Measurements from ENCODE around the gene FKBP4.
A peak's percentile ranks its signal among the peaks of the same experiment; 100 is the strongest.

FKBP4 gene

DNA sequence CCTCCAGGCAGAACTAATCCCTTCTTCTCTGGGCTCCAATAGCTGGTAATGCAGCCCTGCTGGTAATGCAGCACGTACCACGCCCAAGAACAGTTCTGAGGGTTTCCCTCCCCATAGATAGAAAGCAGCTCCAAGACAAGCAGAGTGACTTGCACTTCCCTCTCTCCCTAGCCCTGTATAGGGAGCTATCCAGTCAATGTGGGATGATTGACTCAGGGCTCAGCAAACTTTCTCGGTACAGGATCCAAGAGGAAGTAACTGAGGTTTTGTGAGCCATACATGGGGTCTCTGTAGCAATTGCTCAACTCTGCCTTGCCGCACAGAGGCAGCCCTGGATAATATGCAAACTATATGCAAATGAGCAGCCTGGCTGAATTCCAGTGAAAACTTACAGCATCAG lies 15.5 kb upstream of the FKBP4 start:
- no peak for DNase-seq (ENCODE audit: low read depth in 2 of 2)

GRCh38 chr12:2783936-2784600 lies 10.7 kb upstream of the FKBP4 start:
- peak in 1 of 2 experiments; percentile 49 for DNase-seq (ENCODE audit: low read depth in 2 of 2)

DNA sequence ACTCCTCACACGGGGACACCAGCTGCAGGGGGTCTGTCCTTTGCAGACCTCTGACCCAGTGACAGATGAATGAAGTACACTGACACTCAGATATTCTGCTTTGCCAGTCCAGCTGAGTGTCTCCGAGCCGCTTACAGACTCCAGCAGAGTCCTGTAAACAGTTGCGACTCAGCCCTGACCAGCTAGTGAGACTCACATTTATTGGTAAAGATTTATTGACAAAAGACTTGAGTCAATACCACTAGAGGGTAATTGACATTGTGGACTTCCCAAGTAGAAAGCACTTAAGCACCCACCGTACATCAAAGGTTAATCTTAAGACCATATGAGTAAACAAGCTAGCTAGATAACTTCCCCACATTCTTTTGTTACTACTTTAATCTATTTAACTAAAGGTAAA lies 9.8 kb upstream of the FKBP4 start:
- DNase-seq (ENCODE audit: low read depth in 2 of 2), result no peak

- DNase-seq (ENCODE audit: low read depth in 2 of 2), result no peak
These were observed 3.7 kb upstream of the FKBP4 start for GRCh38 chr12:2791089-2791488.

DNA sequence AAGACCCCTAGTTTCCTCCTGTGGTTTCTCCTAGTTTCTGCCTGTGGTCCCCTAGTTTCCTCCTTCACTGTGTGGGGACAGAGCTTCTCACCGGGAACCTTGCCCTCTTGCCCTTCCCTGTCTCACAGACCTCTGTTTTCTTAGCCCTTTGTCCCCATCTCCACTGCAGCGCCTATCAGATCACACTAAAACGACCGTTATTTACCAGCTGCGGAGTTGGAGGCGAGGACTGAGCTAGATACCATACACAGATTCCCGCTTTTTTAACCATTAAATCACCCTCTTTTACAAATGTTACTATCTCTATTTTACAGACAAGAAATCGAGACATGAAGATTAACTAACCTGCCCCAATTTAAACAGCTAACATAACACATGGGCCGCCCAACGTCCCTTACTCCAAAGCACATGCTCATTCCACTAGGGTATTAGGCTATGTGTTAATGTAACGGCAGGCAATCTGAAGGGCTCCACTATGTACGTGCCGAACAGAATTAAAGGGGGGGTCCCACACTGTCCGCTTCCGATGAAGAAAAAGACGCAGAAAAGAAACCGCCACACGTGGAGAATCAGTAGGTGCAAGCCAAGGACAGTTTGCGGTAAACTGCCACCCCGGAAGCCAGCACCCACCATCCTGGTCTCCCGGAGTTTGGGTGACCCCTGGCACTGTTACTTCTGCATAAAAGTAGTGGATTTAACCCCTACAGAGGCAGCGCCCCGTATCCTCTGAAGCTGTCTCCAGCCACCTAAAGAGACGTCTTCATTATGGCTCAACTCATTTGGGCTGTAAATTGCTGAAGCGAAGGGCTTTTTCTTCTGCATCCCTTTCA lies 1.9 kb upstream of the FKBP4 start:
- DNase-seq (ENCODE audit: low read depth in 2 of 2), result no peak

DNA sequence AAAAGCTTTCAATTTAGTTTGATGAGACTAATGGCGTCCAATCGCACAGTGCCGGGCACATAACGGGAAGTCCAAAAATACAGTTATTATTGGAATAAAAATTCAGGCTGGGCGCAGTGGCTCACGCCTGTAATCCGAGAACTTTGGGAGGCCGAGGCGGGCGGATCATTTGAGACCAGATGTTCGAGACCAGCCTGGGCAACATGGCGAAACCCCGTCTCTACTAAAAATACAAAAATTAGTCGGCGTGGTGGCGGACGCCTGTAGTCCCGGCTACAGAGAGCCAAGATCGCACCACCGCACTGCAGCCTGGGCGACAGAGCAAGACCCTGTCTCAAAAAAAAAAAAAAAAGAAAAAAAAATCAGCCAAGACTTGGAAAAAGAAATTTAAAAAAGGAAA lies 1.2 kb upstream of the FKBP4 start:
- DNase-seq (ENCODE audit: low read depth in 2 of 2), result no peak

- peak in 1 of 2 experiments; percentile 12 for DNase-seq (ENCODE audit: low read depth in 2 of 2)
These were observed 507 bp upstream of the FKBP4 start for GRCh38 chr12:2794191-2794735.

DNA sequence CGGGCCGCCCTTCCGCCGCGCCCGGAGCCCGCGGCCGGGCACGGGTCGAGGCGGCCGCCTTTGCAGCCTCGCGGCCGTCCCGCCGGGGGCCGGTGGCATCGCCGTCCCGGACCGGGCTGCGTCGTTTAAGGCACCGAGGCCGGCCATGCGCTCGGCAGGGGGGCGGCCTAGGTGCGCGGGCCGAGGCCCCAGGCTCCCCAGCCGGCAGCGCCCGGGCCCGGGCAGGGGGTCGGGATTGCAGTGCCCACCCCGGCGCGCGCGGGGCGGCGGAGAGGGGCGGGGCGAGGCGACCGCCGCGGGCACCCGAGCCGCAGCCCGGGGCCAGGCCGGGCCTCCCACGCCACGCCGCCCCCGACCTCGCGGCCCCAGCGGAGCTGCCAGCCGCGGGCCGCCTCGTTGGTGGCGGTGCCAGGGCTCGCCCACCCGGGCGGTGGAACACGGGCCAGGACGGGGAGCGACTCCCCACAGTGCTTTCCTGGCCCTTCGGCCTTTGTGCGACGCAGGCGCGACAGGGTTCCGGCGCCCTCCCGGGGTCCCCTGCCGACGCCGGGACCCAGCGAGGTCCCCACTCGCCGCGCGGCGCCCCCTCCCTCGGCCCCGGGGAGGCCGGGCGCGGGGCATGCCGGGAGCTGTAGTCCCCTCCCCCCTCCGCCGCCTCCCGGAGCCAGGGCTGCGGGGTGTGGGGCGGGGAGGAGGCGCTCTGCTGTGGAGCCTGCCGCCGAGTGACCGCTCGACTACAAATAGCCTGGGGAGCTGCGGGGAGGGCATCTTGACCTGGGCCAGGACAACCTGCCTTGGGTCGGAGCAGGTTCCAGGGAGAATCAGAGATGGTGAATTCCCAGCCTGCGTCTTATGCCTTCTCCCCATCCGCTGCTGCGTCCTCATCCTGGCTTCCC lies 769 bp downstream of the FKBP4 start:
- peak; percentile 45 to 62 for DNase-seq (ENCODE audit: low read depth in 2 of 2)

- DNase-seq (ENCODE audit: low read depth in 2 of 2), result no peak
These were observed 1.5 kb downstream of the FKBP4 start for GRCh38 chr12:2796187-2796666.

- DNase-seq (ENCODE audit: low read depth in 2 of 2), result no peak
These were observed 3.1 kb downstream of the FKBP4 start for GRCh38 chr12:2797721-2798418.

- DNase-seq (ENCODE audit: low read depth in 2 of 2), result no peak
These were observed 5.3 kb downstream of the FKBP4 start for GRCh38 chr12:2800046-2800570.

GRCh38 chr12:2801044-2801783 lies 6.4 kb downstream of the FKBP4 start:
- DNase-seq (ENCODE audit: low read depth in 2 of 2), result no peak

GRCh38 chr12:2803635-2804392 lies 9.0 kb downstream of the FKBP4 start:
- no peak for DNase-seq (ENCODE audit: low read depth in 2 of 2)

- no peak for DNase-seq (ENCODE audit: low read depth in 2 of 2)
These were observed 9.8 kb downstream of the FKBP4 start for GRCh38 chr12:2804393-2805142.

- DNase-seq (ENCODE audit: low read depth in 2 of 2), result no peak
These were observed 10.4 kb downstream of the FKBP4 start for GRCh38 chr12:2805143-2805520.

DNA sequence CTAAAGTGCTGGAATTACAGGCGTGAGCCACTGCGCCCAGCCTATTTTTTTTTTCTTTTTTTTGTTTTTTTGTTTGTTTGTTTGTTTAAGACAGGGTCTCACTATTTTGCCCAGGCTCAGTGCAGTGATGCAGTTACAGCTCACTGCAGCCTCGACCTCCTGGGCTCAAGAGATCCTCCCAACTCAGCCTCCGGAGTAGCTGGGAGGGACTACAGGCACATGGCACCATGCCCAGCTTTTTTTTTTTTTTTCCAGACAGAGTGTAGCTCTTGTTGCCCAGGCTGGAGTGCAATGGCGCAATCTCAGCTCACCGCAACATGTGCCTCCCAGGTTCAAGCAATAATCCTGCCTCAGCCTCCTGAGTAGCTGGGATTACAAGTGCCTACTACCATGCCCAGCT lies 11.9 kb downstream of the FKBP4 start:
- no peak for DNase-seq (ENCODE audit: low read depth in 2 of 2)

GRCh38 chr12:2811801-2812200 lies 17.0 kb downstream of the FKBP4 start:
- no peak for DNase-seq (ENCODE audit: low read depth in 2 of 2)

- DNase-seq (ENCODE audit: low read depth in 2 of 2), result peak; percentile 90 to 96
These were observed 17.8 kb downstream of the FKBP4 start, which contains the start of gene ITFG2 for GRCh38 chr12:2812290-2813213. ITFG2 (plus strand) TSS chr12:2812668; CDS start chr12:2812761, 93 bp downstream.

Measured in stimulated activated CD4-positive, alpha-beta T cell treated with anti-CD3 and anti-CD28 coated beads, Interleukin-12 subunit alpha, Interleukin-12 subunit beta, amount 100 ng/mL, for 24 hours (primary cell).